ENCODE measurements around the gene BABAM2.
"Not testable (repeated sequence)": the region's sequence is repeated elsewhere in the genome, so short reads cannot be mapped to it uniquely, and the experiment has no call there.

BABAM2 gene

GRCh38 chr2:27875089-27875881 is 15.2 kb upstream of the BABAM2 start:
- Histone ChIP-seq H3K27me3 (no peaks in the 10 kb centered on the region), H3K4me2 (no peak overlapping the region), H3K9ac (no peak overlapping the region), H3K9me3 (peaks cover 4% of the 10 kb centered on the region; the same call in 1 of the 2 replicates), H3K27ac (no peak overlapping the region), H3K4me1 (no peaks in the 10 kb centered on the region), H3K36me3 (no peaks in the 10 kb centered on the region), H3K4me3 (no peak overlapping the region), H4K20me1 (no peaks in the 10 kb centered on the region)
- TF ChIP-seq Cebpa-rat (IDR thresholded peaks at IDR 0.05), result no peak

- Histone ChIP-seq H3K4me2 (no peak overlapping the region), H4K20me1 (no peaks in the 10 kb centered on the region), H3K27me3 (no peaks in the 10 kb centered on the region), H3K4me3 (no peak overlapping the region), H3K4me1 (no peaks in the 10 kb centered on the region), H3K27ac (no peak overlapping the region), H3K36me3 (no peaks in the 10 kb centered on the region), H3K9me3 (peaks cover 9% of the 10 kb centered on the region; the same call in 1 of the 2 replicates), H3K9ac (no peak overlapping the region)
- no peak for TF ChIP-seq Cebpa-rat (IDR thresholded peaks at IDR 0.05)
Observed at GRCh38 chr2:27878825-27879224, 11.7 kb upstream of the BABAM2 start.

GRCh38 chr2:27881815-27882583 is 8.5 kb upstream of the BABAM2 start:
- H3K4me3 ChIP-seq, H3K9ac ChIP-seq, H3K9me3 ChIP-seq, H3K4me2 ChIP-seq, H3K27me3 ChIP-seq, H3K36me3 ChIP-seq, H3K27ac ChIP-seq, H3K4me1 ChIP-seq, H4K20me1 ChIP-seq: not testable (repeated sequence)

GRCh38 chr2:27882584-27882922 is 8.0 kb upstream of the BABAM2 start:
- H3K27me3 ChIP-seq, H3K4me2 ChIP-seq, H3K9ac ChIP-seq, H3K4me1 ChIP-seq, H3K4me3 ChIP-seq, H4K20me1 ChIP-seq, H3K9me3 ChIP-seq, H3K27ac ChIP-seq, H3K36me3 ChIP-seq: not testable (repeated sequence)

GRCh38 chr2:27884601-27885000 is 5.9 kb upstream of the BABAM2 start:
- H3K4me2 ChIP-seq, result no peak overlapping the region
- no peak for TF ChIP-seq Cebpa-rat (IDR thresholded peaks at IDR 0.05)
- H3K27me3 ChIP-seq, result no peaks in the 10 kb centered on the region
- H3K9me3 ChIP-seq, result peaks cover 5% of the 10 kb centered on the region; the same call in 1 of the 2 replicates
- no peak overlapping the region for H3K9ac ChIP-seq
- H3K4me1 ChIP-seq, result peaks cover 12% of the 10 kb centered on the region
- H3K4me3 ChIP-seq, result no peak overlapping the region
- no peak overlapping the region for H3K27ac ChIP-seq
- no peaks in the 10 kb centered on the region for H4K20me1 ChIP-seq
- no peaks in the 10 kb centered on the region for H3K36me3 ChIP-seq

- peaks cover 16% of the 10 kb centered on the region for H3K4me1 ChIP-seq
- no peak overlapping the region for H3K27ac ChIP-seq
- TF ChIP-seq Cebpa-rat (IDR thresholded peaks at IDR 0.05), result no peak
- no peak overlapping the region for H3K4me3 ChIP-seq
- no peak overlapping the region for H3K9ac ChIP-seq
- peaks cover 5% of the 10 kb centered on the region; the same call in 1 of the 2 replicates for H3K9me3 ChIP-seq
- H3K27me3 ChIP-seq, result no peaks in the 10 kb centered on the region
- no peaks in the 10 kb centered on the region for H3K36me3 ChIP-seq
- no peaks in the 10 kb centered on the region for H4K20me1 ChIP-seq
- no peak overlapping the region for H3K4me2 ChIP-seq
Observed at GRCh38 chr2:27885234-27885633, 5.3 kb upstream of the BABAM2 start.

GRCh38 chr2:27885661-27886060 is 4.9 kb upstream of the BABAM2 start:
- no peaks in the 10 kb centered on the region for H3K36me3 ChIP-seq
- H3K27ac ChIP-seq, result no peak overlapping the region
- H3K27me3 ChIP-seq, result no peaks in the 10 kb centered on the region
- no peak overlapping the region for H3K4me3 ChIP-seq
- no peak for TF ChIP-seq Cebpa-rat (IDR thresholded peaks at IDR 0.05)
- no peak overlapping the region for H3K4me2 ChIP-seq
- H3K9ac ChIP-seq, result no peak overlapping the region
- H4K20me1 ChIP-seq, result no peaks in the 10 kb centered on the region
- H3K9me3 ChIP-seq, result peaks cover 5% of the 10 kb centered on the region; the same call in 1 of the 2 replicates
- peaks cover 16% of the 10 kb centered on the region for H3K4me1 ChIP-seq

GRCh38 chr2:27886322-27886721 is 4.2 kb upstream of the BABAM2 start:
- Histone ChIP-seq H3K4me2 (no peak overlapping the region), H3K9me3 (peaks cover 5% of the 10 kb centered on the region; the same call in 1 of the 2 replicates), H3K27me3 (no peaks in the 10 kb centered on the region), H3K4me3 (no peak overlapping the region), H3K9ac (no peak overlapping the region), H3K27ac (no peak overlapping the region), H3K36me3 (no peaks in the 10 kb centered on the region), H4K20me1 (no peaks in the 10 kb centered on the region), H3K4me1 (peaks cover 19% of the 10 kb centered on the region)
- TF ChIP-seq Cebpa-rat (IDR thresholded peaks at IDR 0.05), result no peak

GRCh38 chr2:27887111-27887510 is 3.4 kb upstream of the BABAM2 start:
- no peak for TF ChIP-seq Cebpa-rat (IDR thresholded peaks at IDR 0.05)
- Histone ChIP-seq H3K27ac (no peak overlapping the region), H3K4me2 (no peak overlapping the region), H3K9me3 (no peaks in the 10 kb centered on the region), H3K4me1 (peaks cover 27% of the 10 kb centered on the region), H3K4me3 (no peak overlapping the region), H4K20me1 (no peaks in the 10 kb centered on the region), H3K27me3 (no peaks in the 10 kb centered on the region), H3K9ac (no peak overlapping the region), H3K36me3 (no peaks in the 10 kb centered on the region)

GRCh38 chr2:27887830-27888229 is 2.7 kb upstream of the BABAM2 start:
- Histone ChIP-seq H3K4me2 (peak overlapping the region; percentile 10; the same call in 1 of the 2 replicates), H3K9me3 (no peaks in the 10 kb centered on the region), H3K27ac (no peak overlapping the region), H3K9ac (no peak overlapping the region), H4K20me1 (no peaks in the 10 kb centered on the region), H3K4me3 (no peak overlapping the region), H3K4me1 (peaks cover 34% of the 10 kb centered on the region), H3K36me3 (no peaks in the 10 kb centered on the region), H3K27me3 (no peaks in the 10 kb centered on the region)
- TF ChIP-seq Cebpa-rat (IDR thresholded peaks at IDR 0.05), result no peak
